D721Med (cell line): Measurements from ENCODE around the gene DEK.

Experiments used
- DNase-seq: peaks from one replicate; pipeline ENCODE4 v3.0.0; 2011; ENCODE audit warnings: low spot score; ENCODE audit not compliant: insufficient read length
- FAIRE-seq: peaks from 2 replicates; lab custom pipeline; 2011; peaks lifted over from hg19 to GRCh38; lab: Jason Lieb, UNC
- TF ChIP-seq, protein P1 (sequence below): IDR thresholded peaks from 2 replicates; pipeline ENCODE4 v1.5.1; 2012; ENCODE audit warnings: mild to moderate bottlenecking, control low read depth; ENCODE audit not compliant: insufficient read depth; ENCODE audit errors: missing control alignments

DEK gene

DNA sequence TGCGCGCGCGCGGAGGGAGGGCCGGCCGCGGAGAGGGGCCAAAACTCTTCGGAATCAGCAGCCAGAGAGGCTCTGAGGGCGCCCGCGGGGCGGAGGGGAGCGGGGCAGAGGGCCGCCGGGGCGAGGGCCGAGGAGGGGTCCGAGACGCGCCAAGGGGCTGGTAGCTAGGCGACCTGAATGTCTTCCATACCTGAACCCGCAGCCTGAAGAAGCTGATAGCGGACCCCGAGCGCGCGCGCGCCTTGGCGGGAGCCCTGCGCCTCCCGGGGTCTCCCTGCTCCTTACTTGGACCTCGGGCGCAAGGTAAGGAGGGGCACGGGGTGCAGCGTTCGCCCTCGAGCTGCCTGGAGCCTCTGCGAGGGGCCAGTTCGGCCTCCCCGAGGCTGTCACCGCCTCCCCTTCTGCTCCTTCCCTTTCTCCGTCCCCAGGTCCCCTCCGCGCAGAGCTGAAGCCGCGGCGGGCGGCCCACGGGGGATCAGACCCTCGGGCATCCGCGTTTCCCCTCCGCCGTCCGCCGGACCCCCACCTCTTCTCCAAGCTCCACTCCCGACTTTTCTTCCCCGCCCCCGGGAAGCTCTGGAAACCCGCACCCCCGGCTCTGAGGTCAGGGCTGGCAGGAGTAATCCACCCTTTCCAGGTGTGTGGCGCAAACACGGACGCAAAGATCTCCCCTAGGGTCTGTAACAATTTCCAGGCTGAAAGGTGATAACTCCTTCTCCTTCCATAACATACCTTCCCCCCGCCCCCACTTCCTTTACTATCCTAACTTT lies 13.1 kb upstream of the DEK start:
- FAIRE-seq (no peak), DNase-seq (no peak)
- TF ChIP-seq, protein P1, sequence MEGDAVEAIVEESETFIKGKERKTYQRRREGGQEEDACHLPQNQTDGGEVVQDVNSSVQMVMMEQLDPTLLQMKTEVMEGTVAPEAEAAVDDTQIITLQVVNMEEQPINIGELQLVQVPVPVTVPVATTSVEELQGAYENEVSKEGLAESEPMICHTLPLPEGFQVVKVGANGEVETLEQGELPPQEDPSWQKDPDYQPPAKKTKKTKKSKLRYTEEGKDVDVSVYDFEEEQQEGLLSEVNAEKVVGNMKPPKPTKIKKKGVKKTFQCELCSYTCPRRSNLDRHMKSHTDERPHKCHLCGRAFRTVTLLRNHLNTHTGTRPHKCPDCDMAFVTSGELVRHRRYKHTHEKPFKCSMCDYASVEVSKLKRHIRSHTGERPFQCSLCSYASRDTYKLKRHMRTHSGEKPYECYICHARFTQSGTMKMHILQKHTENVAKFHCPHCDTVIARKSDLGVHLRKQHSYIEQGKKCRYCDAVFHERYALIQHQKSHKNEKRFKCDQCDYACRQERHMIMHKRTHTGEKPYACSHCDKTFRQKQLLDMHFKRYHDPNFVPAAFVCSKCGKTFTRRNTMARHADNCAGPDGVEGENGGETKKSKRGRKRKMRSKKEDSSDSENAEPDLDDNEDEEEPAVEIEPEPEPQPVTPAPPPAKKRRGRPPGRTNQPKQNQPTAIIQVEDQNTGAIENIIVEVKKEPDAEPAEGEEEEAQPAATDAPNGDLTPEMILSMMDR, result no peak

DNA sequence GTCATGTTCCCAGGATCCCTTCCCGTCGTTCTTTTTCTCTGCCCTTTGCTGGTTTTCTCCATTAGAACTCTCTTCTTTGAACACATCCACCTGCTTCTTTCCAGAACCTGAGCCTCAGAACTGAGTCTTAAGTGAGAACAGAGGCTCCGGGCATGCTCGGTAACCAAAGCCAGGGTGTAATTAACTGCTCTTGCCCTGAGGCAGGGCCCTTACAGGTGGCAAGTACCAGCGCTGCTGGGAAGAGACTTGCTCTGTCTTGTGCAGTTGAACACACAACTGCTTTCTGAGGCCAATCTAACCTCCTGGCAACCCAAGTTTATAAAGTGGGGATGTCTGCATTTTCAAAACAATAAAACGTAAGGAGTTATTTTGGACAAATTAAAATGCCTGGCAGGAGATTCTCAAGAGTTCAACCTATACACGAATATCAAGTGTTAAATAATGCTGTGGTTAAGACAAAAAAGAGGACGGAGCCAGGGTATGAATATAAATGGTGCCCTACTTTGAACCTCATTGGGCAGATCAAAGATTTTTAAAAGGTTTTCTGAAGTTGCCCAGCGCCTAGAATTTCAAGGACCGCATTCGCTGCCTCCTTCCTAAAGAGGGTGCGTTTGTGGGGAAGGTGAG lies 12.4 kb upstream of the DEK start:
- TF ChIP-seq, protein P1, result no peak
- FAIRE-seq, result no peak
- DNase-seq, result no peak

DNA sequence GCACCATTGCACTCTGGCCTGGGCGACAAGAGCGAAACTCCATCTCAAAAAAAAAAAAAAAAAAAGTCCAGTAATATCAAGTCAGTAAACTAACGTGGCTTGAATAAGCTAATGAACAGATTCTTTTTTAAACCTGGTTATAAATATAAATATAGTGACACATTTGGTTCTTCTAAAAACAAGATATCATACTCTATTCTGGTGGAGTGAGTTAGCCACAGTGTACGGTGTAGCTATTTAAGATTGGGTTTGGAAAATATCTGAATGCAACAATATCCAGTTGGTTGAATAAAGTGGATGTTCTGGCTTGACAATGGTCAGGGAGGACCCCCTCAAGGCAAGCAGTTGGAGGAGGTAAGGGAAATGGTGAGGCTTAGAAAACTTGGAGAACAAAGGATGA lies 5.9 kb upstream of the DEK start:
- TF ChIP-seq, protein P1, result no peak
- DNase-seq, result no peak
- no peak for FAIRE-seq

DNA sequence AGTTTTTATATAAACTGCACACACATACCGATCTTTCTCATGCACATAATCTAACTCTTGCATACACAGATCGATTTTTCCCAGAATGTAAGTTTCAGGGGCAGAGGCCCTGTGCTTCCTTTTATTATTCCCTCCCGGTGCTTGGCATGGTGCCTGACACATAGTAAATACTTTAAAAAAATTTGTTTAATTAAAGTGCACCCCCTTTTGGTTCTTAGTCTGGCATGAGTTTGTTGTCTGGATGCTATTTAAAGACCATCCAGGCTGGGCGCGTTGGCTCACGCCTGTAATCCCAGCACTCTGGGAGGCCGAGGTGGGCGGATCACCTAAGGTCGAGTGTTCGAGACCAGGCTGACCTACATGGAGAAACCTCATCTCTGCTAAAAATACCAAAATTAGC lies 5.4 kb upstream of the DEK start:
- FAIRE-seq (no peak), DNase-seq (no peak)
- TF ChIP-seq, protein P1, result no peak

GRCh38 chr6:18269253-18269652 lies 4.9 kb upstream of the DEK start:
- TF ChIP-seq, protein P1, result no peak
- FAIRE-seq (no peak), DNase-seq (no peak)

DNA sequence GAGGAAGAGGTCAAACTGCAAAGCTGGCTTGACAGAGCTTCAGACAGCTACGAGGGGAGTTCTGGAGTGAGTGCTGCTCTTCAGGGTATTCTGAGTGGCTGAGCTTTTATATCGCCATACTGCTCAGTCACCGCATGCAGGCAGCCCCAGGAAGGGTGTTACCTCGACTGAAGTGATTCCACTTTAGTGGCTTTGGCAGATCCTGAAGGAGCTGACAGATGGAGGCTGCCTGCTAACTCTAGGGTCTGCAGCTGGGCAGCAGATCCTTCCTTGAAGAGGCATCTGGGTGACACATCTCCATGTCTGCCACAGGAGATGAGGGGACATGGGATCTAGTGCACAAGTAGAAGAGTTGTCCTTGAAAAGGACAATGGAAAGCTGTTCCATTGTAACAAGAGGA lies 3.7 kb upstream of the DEK start:
- TF ChIP-seq, protein P1, result no peak
- FAIRE-seq (no peak), DNase-seq (no peak)

- FAIRE-seq (no peak), DNase-seq (no peak)
- TF ChIP-seq, protein P1, result no peak
Measured at GRCh38 chr6:18266523-18266912, 2.2 kb upstream of the DEK start.
